ENCODE measurements around the gene PRSS22. TPM values are rescaled to one million over a fixed set of nuclear protein-coding genes. Genes with fewer than 3 reads are reported as not detected.
A peak's percentile ranks its signal among the peaks of the same experiment; 100 is the strongest.

Gene PRSS22
- total RNA-seq, 1 experiment from 2014 or later, result 3.9 TPM

- H3K4me3 Mint-ChIP-seq, result peak overlapping the region; percentile 73
- H3K4me1 Mint-ChIP-seq, result no peaks in the 10 kb centered on the region
- H3K36me3 Mint-ChIP-seq, result no peaks in the 10 kb centered on the region
- CTCF ChIA-PET, result interaction anchor here (0.8 to 4.7 kb wide), 31 partner anchors 9 to 191 kb away, joined by 3 to 99 read pairs (median 6); partner anchors contain the start of genes FLYWCH1, FLYWCH2, KCTD5 and PRSS21
- TF ChIP-seq ZBTB21 (CRISPR knock-in tag; IDR thresholded peaks at IDR 0.05; ENCODE audit: borderline replicate concordance) (no peak), ATF6 (CRISPR knock-in tag; IDR thresholded peaks at IDR 0.05) (no peak), ARID4B (CRISPR knock-in tag; IDR thresholded peaks at IDR 0.05; ENCODE audit: borderline replicate concordance) (no peak), ZNF317 (CRISPR knock-in tag; IDR thresholded peaks at IDR 0.05; ENCODE audit: borderline replicate concordance, low read depth) (no peak), ATF2 (CRISPR knock-in tag; IDR thresholded peaks at IDR 0.05; ENCODE audit: borderline replicate concordance, low read depth) (no peak), GTF2I (CRISPR knock-in tag; conservative IDR thresholded peaks at IDR 0.05) (no peak), NFATC4 (CRISPR knock-in tag; IDR thresholded peaks at IDR 0.05) (no peak)
- peaks cover 77% of the 10 kb centered on the region for H3K27me3 Mint-ChIP-seq (ENCODE audit: low read depth)
- ATAC-seq (no peak), DNase-seq (ENCODE audit: low spot score) (no peak)
- no peak overlapping the region for H3K27ac Mint-ChIP-seq
- no peaks in the 10 kb centered on the region for H3K9me3 Mint-ChIP-seq
- POLR2A ChIA-PET, result interaction anchor here (1.2 to 1.6 kb wide), 5 partner anchors 12 to 61 kb away, joined by 3 to 7 read pairs (median 4); partner anchors contain the start of gene FLYWCH2
Observed at GRCh38 chr16:2867661-2867986, 9.7 kb upstream of the PRSS22 start.

GRCh38 chr16:2866431-2866830 lies 8.5 kb upstream of the PRSS22 start:
- Mint-ChIP-seq H3K27me3 (ENCODE audit: low read depth) (peaks cover 73% of the 10 kb centered on the region), H3K36me3 (no peaks in the 10 kb centered on the region), H3K4me3 (no peak overlapping the region), H3K4me1 (no peaks in the 10 kb centered on the region), H3K9me3 (peaks cover 2% of the 10 kb centered on the region), H3K27ac (no peak overlapping the region)
- DNase-seq (ENCODE audit: low spot score) (no peak), ATAC-seq (no peak)
- CTCF ChIA-PET, result interaction anchor here (1.6 to 4.7 kb wide), 2 partner anchors 27 kb away, joined by 4 to 99 read pairs; no protein-coding TSS in a partner anchor
- POLR2A ChIA-PET, result no interaction called here
- TF ChIP-seq ARID4B (CRISPR knock-in tag; IDR thresholded peaks at IDR 0.05; ENCODE audit: borderline replicate concordance), result no peak
- no peak for TF ChIP-seq TEAD4 (CRISPR knock-in tag; IDR thresholded peaks at IDR 0.05)
- no peak for TF ChIP-seq E2F4 (CRISPR knock-in tag; IDR thresholded peaks at IDR 0.05; ENCODE audit: borderline replicate concordance, low read depth)
- TF ChIP-seq ZNF512 (CRISPR knock-in tag; IDR thresholded peaks at IDR 0.05; ENCODE audit: borderline replicate concordance), result no peak
- no peak for TF ChIP-seq JAZF1 (CRISPR knock-in tag; IDR thresholded peaks at IDR 0.05)
- TF ChIP-seq, protein P1, sequence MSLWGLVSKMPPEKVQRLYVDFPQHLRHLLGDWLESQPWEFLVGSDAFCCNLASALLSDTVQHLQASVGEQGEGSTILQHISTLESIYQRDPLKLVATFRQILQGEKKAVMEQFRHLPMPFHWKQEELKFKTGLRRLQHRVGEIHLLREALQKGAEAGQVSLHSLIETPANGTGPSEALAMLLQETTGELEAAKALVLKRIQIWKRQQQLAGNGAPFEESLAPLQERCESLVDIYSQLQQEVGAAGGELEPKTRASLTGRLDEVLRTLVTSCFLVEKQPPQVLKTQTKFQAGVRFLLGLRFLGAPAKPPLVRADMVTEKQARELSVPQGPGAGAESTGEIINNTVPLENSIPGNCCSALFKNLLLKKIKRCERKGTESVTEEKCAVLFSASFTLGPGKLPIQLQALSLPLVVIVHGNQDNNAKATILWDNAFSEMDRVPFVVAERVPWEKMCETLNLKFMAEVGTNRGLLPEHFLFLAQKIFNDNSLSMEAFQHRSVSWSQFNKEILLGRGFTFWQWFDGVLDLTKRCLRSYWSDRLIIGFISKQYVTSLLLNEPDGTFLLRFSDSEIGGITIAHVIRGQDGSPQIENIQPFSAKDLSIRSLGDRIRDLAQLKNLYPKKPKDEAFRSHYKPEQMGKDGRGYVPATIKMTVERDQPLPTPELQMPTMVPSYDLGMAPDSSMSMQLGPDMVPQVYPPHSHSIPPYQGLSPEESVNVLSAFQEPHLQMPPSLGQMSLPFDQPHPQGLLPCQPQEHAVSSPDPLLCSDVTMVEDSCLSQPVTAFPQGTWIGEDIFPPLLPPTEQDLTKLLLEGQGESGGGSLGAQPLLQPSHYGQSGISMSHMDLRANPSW (CRISPR knock-in tag; conservative IDR thresholded peaks at IDR 0.05; ENCODE audit: low read depth), result no peak
- TF ChIP-seq ESRRA (CRISPR knock-in tag; IDR thresholded peaks at IDR 0.05; ENCODE audit: borderline replicate concordance), result no peak
- no peak for TF ChIP-seq ELF4 (CRISPR knock-in tag; IDR thresholded peaks at IDR 0.05; ENCODE audit: low read depth)
- no peak for TF ChIP-seq TCF7 (CRISPR knock-in tag; IDR thresholded peaks at IDR 0.05; ENCODE audit: low read depth)

Data from WTC11 (cell line).